WI38 (cell line): Measurements from ENCODE around the gene PCLO.

Source experiments
- H3K4me3 ChIP-seq: 2 replicates; pipeline ENCODE4 v1.5.1; 2011; ENCODE audit warnings: low read depth, mild to moderate bottlenecking, control low read depth, low read length
- TF ChIP-seq, protein P1 (sequence below): IDR thresholded peaks from 2 replicates; pipeline ENCODE4 v1.5.1; 2012; ENCODE audit warnings: low read depth, mild to moderate bottlenecking, control low read depth, low read length

The PCLO gene, protein sequence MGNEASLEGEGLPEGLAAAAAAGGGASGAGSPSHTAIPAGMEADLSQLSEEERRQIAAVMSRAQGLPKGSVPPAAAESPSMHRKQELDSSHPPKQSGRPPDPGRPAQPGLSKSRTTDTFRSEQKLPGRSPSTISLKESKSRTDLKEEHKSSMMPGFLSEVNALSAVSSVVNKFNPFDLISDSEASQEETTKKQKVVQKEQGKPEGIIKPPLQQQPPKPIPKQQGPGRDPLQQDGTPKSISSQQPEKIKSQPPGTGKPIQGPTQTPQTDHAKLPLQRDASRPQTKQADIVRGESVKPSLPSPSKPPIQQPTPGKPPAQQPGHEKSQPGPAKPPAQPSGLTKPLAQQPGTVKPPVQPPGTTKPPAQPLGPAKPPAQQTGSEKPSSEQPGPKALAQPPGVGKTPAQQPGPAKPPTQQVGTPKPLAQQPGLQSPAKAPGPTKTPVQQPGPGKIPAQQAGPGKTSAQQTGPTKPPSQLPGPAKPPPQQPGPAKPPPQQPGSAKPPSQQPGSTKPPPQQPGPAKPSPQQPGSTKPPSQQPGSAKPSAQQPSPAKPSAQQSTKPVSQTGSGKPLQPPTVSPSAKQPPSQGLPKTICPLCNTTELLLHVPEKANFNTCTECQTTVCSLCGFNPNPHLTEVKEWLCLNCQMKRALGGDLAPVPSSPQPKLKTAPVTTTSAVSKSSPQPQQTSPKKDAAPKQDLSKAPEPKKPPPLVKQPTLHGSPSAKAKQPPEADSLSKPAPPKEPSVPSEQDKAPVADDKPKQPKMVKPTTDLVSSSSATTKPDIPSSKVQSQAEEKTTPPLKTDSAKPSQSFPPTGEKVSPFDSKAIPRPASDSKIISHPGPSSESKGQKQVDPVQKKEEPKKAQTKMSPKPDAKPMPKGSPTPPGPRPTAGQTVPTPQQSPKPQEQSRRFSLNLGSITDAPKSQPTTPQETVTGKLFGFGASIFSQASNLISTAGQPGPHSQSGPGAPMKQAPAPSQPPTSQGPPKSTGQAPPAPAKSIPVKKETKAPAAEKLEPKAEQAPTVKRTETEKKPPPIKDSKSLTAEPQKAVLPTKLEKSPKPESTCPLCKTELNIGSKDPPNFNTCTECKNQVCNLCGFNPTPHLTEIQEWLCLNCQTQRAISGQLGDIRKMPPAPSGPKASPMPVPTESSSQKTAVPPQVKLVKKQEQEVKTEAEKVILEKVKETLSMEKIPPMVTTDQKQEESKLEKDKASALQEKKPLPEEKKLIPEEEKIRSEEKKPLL (N-terminal part only)

GRCh38 chr7:83162402-83163256, at the start of gene PCLO:
TSS of gene PCLO (minus strand) at chr7:83162884. CDS start at chr7:83162592, 292 bp downstream.
- TF ChIP-seq, protein P1, sequence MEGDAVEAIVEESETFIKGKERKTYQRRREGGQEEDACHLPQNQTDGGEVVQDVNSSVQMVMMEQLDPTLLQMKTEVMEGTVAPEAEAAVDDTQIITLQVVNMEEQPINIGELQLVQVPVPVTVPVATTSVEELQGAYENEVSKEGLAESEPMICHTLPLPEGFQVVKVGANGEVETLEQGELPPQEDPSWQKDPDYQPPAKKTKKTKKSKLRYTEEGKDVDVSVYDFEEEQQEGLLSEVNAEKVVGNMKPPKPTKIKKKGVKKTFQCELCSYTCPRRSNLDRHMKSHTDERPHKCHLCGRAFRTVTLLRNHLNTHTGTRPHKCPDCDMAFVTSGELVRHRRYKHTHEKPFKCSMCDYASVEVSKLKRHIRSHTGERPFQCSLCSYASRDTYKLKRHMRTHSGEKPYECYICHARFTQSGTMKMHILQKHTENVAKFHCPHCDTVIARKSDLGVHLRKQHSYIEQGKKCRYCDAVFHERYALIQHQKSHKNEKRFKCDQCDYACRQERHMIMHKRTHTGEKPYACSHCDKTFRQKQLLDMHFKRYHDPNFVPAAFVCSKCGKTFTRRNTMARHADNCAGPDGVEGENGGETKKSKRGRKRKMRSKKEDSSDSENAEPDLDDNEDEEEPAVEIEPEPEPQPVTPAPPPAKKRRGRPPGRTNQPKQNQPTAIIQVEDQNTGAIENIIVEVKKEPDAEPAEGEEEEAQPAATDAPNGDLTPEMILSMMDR: no peak
- H3K4me3 ChIP-seq: 0 out of 2 replicates have a peak within 1 kb of the TSS, but pooled peaks have one; percentile 12

GRCh38 chr7:83211685-83212084, 49.0 kb upstream of the PCLO start:
- TF ChIP-seq, protein P1: no peak
- H3K4me3 ChIP-seq: no peak overlapping the region

- TF ChIP-seq, protein P1: no peak
- H3K4me3 ChIP-seq: no peak overlapping the region
These were observed 47.8 kb upstream of the PCLO start for GRCh38 chr7:83210479-83210878.

- H3K4me3 ChIP-seq: no peak overlapping the region
- TF ChIP-seq, protein P1: no peak
These were observed 42.0 kb upstream of the PCLO start for GRCh38 chr7:83204715-83205114.

DNA sequence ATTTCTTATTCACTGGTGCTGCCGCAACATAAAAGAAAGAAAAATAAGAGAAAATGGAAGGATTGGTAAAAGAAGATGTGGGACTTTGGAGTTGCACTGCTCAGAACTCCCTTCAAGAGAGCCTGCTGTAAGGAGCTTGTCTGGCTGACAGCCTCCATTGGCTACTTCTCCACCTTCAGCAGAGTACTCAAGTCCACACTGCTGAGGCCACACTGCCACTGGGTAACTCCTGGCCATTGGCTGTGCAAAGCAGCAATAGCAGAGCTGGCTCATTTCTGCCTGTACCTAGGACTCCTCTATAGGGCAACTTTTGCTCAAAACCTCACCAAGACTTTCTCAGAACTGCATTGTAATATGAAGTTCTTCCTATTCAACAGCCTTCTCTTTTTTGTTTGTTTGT, 38.7 kb upstream of the PCLO start:
- TF ChIP-seq, protein P1: no peak
- no peak overlapping the region for H3K4me3 ChIP-seq

- TF ChIP-seq, protein P1: no peak
- H3K4me3 ChIP-seq: no peak overlapping the region
These were observed 28.1 kb upstream of the PCLO start for GRCh38 chr7:83190659-83191389.
